ENCODE data around the gene ACAD10. TPM values are rescaled to one million over a fixed set of nuclear protein-coding genes. Genes with fewer than 3 reads are reported as not detected.
A peak's percentile ranks its signal among the peaks of the same experiment; 100 is the strongest.

The ACAD10 gene
- total and polyA plus RNA-seq, 2 of the 13 experiments (the other 11 are each of a cell fraction or from before 2014, with no cell fraction given): 15.2 to 16.3 TPM

GRCh38 chr12:111777345-111778045, 91.6 kb downstream of the ACAD10 start (continued):
- TF ChIP-seq ZBTB25 (CRISPR knock-in tag; IDR thresholded peaks at IDR 0.05) (peak; percentile 53; the same call in 1 of the 2 replicates), KLF13 (CRISPR knock-in tag; IDR thresholded peaks at IDR 0.05) (no peak), FOXJ3 (CRISPR knock-in tag; IDR thresholded peaks at IDR 0.05; ENCODE audit: borderline replicate concordance) (peak; percentile 24; the same call in 1 of the 2 replicates), SMAD3 (CRISPR knock-in tag; IDR thresholded peaks at IDR 0.05) (no peak), ZNF678 (CRISPR knock-in tag; IDR thresholded peaks at IDR 0.05) (no peak), SOX6 (IDR thresholded peaks at IDR 0.05) (no peak), SOX6 (CRISPR knock-in tag; IDR thresholded peaks at IDR 0.05) (peak; percentile 69), ZNF607 (CRISPR knock-in tag; IDR thresholded peaks at IDR 0.05; ENCODE audit: borderline replicate concordance) (no peak), ZKSCAN5 (CRISPR knock-in tag; IDR thresholded peaks at IDR 0.05) (no peak), ZNF580 (CRISPR knock-in tag; IDR thresholded peaks at IDR 0.05; ENCODE audit: borderline replicate concordance, low read depth) (no peak), ZBTB46 (CRISPR knock-in tag; IDR thresholded peaks at IDR 0.05; ENCODE audit: borderline replicate concordance) (no peak), FOXK2 (IDR thresholded peaks at IDR 0.05) (peak; percentile 63), ZNF234 (CRISPR knock-in tag; conservative IDR thresholded peaks at IDR 0.05) (no peak), NCOA1 (CRISPR knock-in tag; IDR thresholded peaks at IDR 0.05) (no peak), ADNP (CRISPR knock-in tag; IDR thresholded peaks at IDR 0.05) (no peak), ZNF24 (IDR thresholded peaks at IDR 0.05) (no peak), KLF15 (CRISPR knock-in tag; IDR thresholded peaks at IDR 0.05; ENCODE audit: borderline replicate concordance) (no peak), GTF2F1 (IDR thresholded peaks at IDR 0.05; ENCODE audit: low read length) (no peak), THYN1 (CRISPR knock-in tag; IDR thresholded peaks at IDR 0.05; ENCODE audit: borderline replicate concordance, low read depth) (no peak), ZNF549 (CRISPR knock-in tag; IDR thresholded peaks at IDR 0.05) (no peak), CEBPB (IDR thresholded peaks at IDR 0.05; ENCODE audit: borderline replicate concordance, low read depth, low read length) (peak; percentile 87), ZSCAN20 (CRISPR knock-in tag; IDR thresholded peaks at IDR 0.05; ENCODE audit: borderline replicate concordance) (no peak)

Data from HepG2 (cell line).